Peyer's patch (tissue), 4 donors: ENCODE results near the gene CBR1.

Source experiments
- POLR2A ChIP-seq, 2 donors: fragments of 450-650 bp; IDR thresholded peaks; one replicate each; pipeline ENCODE4 v1.5.1; 2017; ENCODE audit warnings: antibody characterized with exemption in 2 of 2, mild to moderate bottlenecking in 2 of 2, moderate library complexity in 2 of 2
- TF ChIP-seq, protein P1 (sequence below), 6 experiments: fragments of 450-650 bp in 4 of 6; fragments of 200-600 bp in 2 of 6; sonication (generic) in 1 of 6; IDR thresholded peaks; one replicate each; pipeline ENCODE4 v1.5.1; 2017 to 2019; ENCODE audit warnings: antibody characterized with exemption in 6 of 6, mild to moderate bottlenecking in 3 of 6, moderate library complexity in 1 of 6

- TF ChIP-seq, protein P1, sequence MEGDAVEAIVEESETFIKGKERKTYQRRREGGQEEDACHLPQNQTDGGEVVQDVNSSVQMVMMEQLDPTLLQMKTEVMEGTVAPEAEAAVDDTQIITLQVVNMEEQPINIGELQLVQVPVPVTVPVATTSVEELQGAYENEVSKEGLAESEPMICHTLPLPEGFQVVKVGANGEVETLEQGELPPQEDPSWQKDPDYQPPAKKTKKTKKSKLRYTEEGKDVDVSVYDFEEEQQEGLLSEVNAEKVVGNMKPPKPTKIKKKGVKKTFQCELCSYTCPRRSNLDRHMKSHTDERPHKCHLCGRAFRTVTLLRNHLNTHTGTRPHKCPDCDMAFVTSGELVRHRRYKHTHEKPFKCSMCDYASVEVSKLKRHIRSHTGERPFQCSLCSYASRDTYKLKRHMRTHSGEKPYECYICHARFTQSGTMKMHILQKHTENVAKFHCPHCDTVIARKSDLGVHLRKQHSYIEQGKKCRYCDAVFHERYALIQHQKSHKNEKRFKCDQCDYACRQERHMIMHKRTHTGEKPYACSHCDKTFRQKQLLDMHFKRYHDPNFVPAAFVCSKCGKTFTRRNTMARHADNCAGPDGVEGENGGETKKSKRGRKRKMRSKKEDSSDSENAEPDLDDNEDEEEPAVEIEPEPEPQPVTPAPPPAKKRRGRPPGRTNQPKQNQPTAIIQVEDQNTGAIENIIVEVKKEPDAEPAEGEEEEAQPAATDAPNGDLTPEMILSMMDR (IDR thresholded peaks at IDR 0.05): no peak
- no peak for TF ChIP-seq POLR2A (IDR thresholded peaks at IDR 0.05)
Observed at GRCh38 chr21:36103434-36103833, 33.6 kb downstream of the CBR1 start.
